Nephron progenitor cell (in vitro differentiated cells): Measurements from ENCODE around the gene DZIP1.
"Not testable (repeated sequence)": the region's sequence is repeated elsewhere in the genome, so short reads cannot be mapped to it uniquely, and the experiment has no call there.

Source experiments
- DNase-seq: peaks from one replicate; pipeline ENCODE4 v3.0.0; 2021
- H3K27ac Mint-ChIP-seq: 2 replicates; pipeline ENCODE4 v1.8.0; 2021; ENCODE audit warnings: mild to moderate bottlenecking, moderate library complexity, mixed read lengths
- H3K27me3 Mint-ChIP-seq: 2 replicates; pipeline ENCODE4 v1.8.0; 2021; ENCODE audit warnings: mild to moderate bottlenecking, low read depth, mixed read lengths; ENCODE audit not compliant: poor library complexity
- H3K36me3 Mint-ChIP-seq: 2 replicates; pipeline ENCODE4 v1.8.0; 2021; ENCODE audit warnings: low read depth, mixed read lengths
- H3K4me1 Mint-ChIP-seq: 2 replicates; pipeline ENCODE4 v1.8.0; 2021; ENCODE audit warnings: mixed read lengths
- H3K4me3 Mint-ChIP-seq: 2 replicates; pipeline ENCODE4 v1.8.0; 2021; ENCODE audit warnings: mild to moderate bottlenecking, moderate library complexity, mixed read lengths
- H3K9me3 Mint-ChIP-seq: 2 replicates; pipeline ENCODE4 v1.8.0; 2021; ENCODE audit warnings: mild to moderate bottlenecking, moderate library complexity, mixed read lengths
- CTCF ChIP-seq: fragments of 200-600 bp; sonication (generic); IDR thresholded peaks from 2 replicates; pipeline ENCODE4 v1.5.0; 2021; ENCODE audit warnings: antibody characterized with exemption

DZIP1 gene

DNA sequence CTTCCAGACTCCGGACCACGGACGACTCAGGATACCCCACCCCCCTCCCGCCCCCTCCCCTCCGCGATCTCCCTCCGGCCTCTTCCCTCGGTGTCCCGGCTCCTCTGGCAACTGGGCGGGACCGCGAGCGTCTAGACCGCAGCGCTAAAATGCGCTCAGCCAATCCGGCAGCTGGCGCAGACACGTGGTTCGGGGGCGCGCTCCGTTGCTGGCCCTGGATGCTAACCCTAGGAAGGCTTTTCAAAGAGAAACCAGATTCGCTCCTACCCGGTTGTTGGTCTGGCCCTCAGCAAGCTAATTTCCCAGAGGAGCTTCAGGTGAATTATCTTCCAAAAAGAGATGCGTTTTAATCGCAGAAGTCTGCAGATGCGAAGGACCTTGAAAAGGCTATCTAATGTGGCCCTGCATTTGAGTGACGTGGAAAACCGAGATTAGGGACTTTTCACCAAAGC, at the start of gene DZIP1:
Gene DZIP1, minus strand, starts transcription at position 106 of the 452 bp plus-strand sequence. CDS start 2,677 bp downstream, outside the sequence.
- no peak for TF ChIP-seq CTCF
- H3K4me1 Mint-ChIP-seq: peaks cover 31% of the 10 kb centered on the region
- H3K4me3 Mint-ChIP-seq: peak within 1 kb of the TSS; percentile 91
- H3K27me3 Mint-ChIP-seq: no peaks in the 10 kb centered on the region
- peak within 1 kb of the TSS; percentile 87 for H3K27ac Mint-ChIP-seq
- DNase-seq: peak; percentile 81
- H3K9me3 Mint-ChIP-seq: peaks cover 3% of the 10 kb centered on the region
- peaks cover 16% of the 10 kb centered on the region for H3K36me3 Mint-ChIP-seq

DNA sequence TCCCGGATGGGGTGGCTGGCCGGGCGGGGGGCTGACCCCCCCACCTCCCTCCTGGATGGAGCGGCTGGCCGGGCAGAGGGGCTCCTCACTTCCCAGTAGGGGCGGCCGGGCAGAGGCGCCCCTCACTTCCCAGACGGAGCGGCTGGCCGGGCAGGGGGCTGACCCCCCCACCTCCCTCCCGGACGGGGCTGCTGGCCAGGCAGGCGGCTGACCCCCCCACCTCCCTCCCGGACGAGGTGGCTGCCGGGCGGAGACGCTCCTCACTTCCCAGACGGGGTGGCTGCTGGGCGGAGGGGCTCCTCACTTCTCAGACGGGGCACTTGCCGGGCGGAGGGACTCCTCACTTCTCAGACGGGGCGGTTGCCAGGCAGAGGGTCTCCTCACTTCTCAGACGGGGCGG, 46.5 kb upstream of the DZIP1 start:
- H3K4me1 Mint-ChIP-seq, H3K27me3 Mint-ChIP-seq, H3K27ac Mint-ChIP-seq, DNase-seq, H3K4me3 Mint-ChIP-seq: not testable (repeated sequence)
- Mint-ChIP-seq H3K9me3 (peaks cover 41% of the 10 kb centered on the region), H3K36me3 (peaks cover 36% of the 10 kb centered on the region)

DNA sequence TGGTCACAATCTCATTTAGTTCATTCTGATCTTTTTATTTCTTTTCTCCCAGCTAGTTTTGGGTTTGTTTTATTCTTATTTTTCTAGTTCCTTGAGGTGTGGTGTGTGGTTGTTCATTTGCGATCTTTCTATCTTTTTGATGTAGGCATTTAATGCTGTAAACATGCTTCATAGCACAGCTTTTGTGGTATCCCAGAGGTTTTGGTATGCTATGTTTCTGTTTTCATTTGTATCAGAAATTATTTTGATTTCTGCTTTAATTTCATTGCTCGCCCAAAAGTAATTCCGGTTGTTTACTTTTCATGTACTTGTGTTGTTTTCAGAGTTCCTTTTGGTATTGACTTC, 45.0 kb upstream of the DZIP1 start:
- Mint-ChIP-seq H3K4me1 (no peaks in the 10 kb centered on the region), H3K27me3 (peaks cover 4% of the 10 kb centered on the region), H3K27ac (no peak overlapping the region), H3K4me3 (no peak overlapping the region), H3K36me3 (peaks cover 47% of the 10 kb centered on the region), H3K9me3 (peaks cover 53% of the 10 kb centered on the region)
- TF ChIP-seq CTCF: no peak
- DNase-seq: no peak

DNA sequence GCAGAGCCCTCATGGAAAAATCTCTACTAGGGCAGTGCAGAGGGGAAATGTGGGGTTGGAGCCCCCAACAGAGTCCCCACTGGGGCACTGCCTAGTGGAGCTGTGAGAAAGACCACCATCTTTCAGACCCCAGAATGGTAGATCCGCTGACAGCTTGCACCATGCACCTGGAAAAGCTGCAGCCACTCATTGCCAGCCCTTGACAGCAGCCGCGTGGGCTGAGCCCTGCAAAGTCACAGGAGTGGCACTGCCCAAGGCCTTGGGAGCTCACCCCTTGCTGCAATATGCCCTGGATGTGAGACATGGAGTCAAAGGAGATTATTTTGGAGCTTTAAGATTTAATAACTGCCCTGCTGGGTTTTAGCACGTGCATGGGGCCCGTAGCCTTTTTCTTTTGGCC, 40.5 kb upstream of the DZIP1 start:
- not testable (repeated sequence) for H3K4me3 Mint-ChIP-seq, H3K27ac Mint-ChIP-seq, DNase-seq, H3K4me1 Mint-ChIP-seq, H3K27me3 Mint-ChIP-seq
- Mint-ChIP-seq H3K9me3 (peaks cover 62% of the 10 kb centered on the region), H3K36me3 (peaks cover 74% of the 10 kb centered on the region)

DNA sequence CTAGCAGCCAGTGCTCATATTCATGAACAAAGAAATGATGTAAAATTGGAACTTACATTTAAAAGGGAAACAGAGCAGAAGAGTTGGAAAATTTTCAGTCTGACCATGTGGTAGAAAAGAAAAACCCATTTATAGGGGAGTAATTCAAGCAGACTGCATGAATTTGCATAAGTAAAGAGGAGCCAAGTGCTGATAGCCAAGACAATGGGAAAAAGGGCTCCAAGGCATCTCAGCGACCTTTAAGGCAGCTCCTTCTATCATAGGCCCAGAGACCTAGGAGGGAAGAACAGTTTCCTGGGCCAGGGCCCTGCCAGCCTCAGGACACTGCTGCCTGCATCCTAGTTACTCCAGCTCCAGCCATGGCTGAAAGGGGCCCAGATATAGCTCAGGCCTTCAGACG, 39.9 kb upstream of the DZIP1 start:
- no peak for TF ChIP-seq CTCF
- no peak overlapping the region for H3K27ac Mint-ChIP-seq
- peaks cover 2% of the 10 kb centered on the region for H3K27me3 Mint-ChIP-seq
- H3K4me1 Mint-ChIP-seq: peaks cover 7% of the 10 kb centered on the region
- H3K36me3 Mint-ChIP-seq: peaks cover 68% of the 10 kb centered on the region
- H3K9me3 Mint-ChIP-seq: peaks cover 56% of the 10 kb centered on the region
- no peak overlapping the region for H3K4me3 Mint-ChIP-seq
- DNase-seq: no peak

DNA sequence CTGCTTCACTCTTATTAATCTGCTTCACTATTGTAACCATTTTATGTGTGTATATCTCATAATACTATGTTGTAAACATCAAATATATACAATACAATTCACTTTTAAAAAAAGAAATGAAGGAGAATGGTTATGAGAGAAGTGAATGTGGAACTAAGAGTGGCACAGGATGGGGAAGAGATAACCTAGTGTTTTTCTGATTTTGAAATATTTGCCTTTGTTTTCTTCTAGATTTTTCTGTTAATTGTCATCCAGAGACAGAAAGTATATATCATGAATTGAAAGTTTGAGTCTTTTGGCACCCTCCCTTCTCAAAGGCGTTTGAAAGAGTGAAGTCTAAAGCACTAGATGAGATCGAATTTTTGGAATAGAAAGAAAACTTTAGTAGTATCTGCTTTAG, 35.2 kb upstream of the DZIP1 start:
- Mint-ChIP-seq H3K27ac (no peak overlapping the region), H3K27me3 (peaks cover 7% of the 10 kb centered on the region), H3K4me1 (peaks cover 42% of the 10 kb centered on the region), H3K9me3 (peaks cover 22% of the 10 kb centered on the region), H3K4me3 (no peak overlapping the region), H3K36me3 (peaks cover 38% of the 10 kb centered on the region)
- DNase-seq: no peak
- no peak for TF ChIP-seq CTCF

GRCh38 chr13:95678967-95679366, 34.5 kb upstream of the DZIP1 start:
- Mint-ChIP-seq H3K9me3 (peaks cover 20% of the 10 kb centered on the region), H3K4me3 (peak overlapping the region; percentile 99), H3K27me3 (peaks cover 7% of the 10 kb centered on the region), H3K36me3 (peaks cover 36% of the 10 kb centered on the region), H3K4me1 (peaks cover 47% of the 10 kb centered on the region), H3K27ac (no peak overlapping the region)
- TF ChIP-seq CTCF: no peak
- DNase-seq: no peak
